ENCODE measurements around the gene HDDC3. TPM values are rescaled to one million over a fixed set of nuclear protein-coding genes. Genes with fewer than 3 reads are reported as not detected.

Gene HDDC3
- total RNA-seq, 3 donors from 2014 or later (not counting 1 experiment from before 2014, with no cell fraction given) = 11.2 to 14.5 (median 12.1) TPM

DNA sequence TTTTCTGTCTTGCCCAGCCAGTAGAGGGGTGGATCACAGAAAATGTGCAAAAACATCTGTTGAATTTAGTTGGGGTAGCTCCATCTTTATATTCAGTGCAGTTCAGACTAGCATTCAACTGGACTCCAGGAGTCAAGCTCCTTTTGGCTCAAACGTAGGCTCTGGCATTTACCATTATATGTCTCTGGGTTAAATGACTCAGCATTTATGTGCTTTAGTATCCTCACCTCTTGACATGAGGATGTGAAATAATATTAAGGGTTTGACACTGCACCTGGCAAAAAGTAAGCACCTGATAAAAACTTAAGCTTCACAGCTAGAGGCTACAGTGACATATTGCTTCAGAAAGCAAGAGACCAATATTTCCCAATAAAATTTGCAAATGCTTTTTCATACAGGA is 47.2 kb upstream of the HDDC3 start:
- Histone ChIP-seq H3K4me1 (ENCODE audit: control insufficient read depth, insufficient read depth, low read length) (no peaks in the 10 kb centered on the region), H3K27me3 (ENCODE audit: control insufficient read depth, insufficient read depth, low read length) (no peaks in the 10 kb centered on the region), H3K36me3 (ENCODE audit: control insufficient read depth, insufficient read depth, low read length) (peaks cover 2% of the 10 kb centered on the region), H3K4me3 (ENCODE audit: low read length) (no peak overlapping the region), H3K27ac (ENCODE audit: low read length) (no peak overlapping the region), H3K9me3 (ENCODE audit: control insufficient read depth, insufficient read depth, low read length) (no peaks in the 10 kb centered on the region)
- Mint-ChIP-seq H3K36me3 (no peaks in the 10 kb centered on the region), H3K9me3 (no peaks in the 10 kb centered on the region), H3K4me3 (no peak overlapping the region), H3K27ac (no peak overlapping the region), H3K4me1 (no peaks in the 10 kb centered on the region), H3K27me3 (ENCODE audit: low read depth in 2 of 2) (no peaks in the 10 kb centered on the region)
- intact Hi-C loops (cut with micrococcal nuclease) = no loop called here
- TF ChIP-seq, protein P1, sequence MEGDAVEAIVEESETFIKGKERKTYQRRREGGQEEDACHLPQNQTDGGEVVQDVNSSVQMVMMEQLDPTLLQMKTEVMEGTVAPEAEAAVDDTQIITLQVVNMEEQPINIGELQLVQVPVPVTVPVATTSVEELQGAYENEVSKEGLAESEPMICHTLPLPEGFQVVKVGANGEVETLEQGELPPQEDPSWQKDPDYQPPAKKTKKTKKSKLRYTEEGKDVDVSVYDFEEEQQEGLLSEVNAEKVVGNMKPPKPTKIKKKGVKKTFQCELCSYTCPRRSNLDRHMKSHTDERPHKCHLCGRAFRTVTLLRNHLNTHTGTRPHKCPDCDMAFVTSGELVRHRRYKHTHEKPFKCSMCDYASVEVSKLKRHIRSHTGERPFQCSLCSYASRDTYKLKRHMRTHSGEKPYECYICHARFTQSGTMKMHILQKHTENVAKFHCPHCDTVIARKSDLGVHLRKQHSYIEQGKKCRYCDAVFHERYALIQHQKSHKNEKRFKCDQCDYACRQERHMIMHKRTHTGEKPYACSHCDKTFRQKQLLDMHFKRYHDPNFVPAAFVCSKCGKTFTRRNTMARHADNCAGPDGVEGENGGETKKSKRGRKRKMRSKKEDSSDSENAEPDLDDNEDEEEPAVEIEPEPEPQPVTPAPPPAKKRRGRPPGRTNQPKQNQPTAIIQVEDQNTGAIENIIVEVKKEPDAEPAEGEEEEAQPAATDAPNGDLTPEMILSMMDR (IDR thresholded peaks at IDR 0.05) = no peak
- DNase-seq (no peak), ATAC-seq (no peak)
- 80% methylated on average over 1 of the region's 1 CpG for WGBS (ENCODE audit: insufficient coverage)

DNA sequence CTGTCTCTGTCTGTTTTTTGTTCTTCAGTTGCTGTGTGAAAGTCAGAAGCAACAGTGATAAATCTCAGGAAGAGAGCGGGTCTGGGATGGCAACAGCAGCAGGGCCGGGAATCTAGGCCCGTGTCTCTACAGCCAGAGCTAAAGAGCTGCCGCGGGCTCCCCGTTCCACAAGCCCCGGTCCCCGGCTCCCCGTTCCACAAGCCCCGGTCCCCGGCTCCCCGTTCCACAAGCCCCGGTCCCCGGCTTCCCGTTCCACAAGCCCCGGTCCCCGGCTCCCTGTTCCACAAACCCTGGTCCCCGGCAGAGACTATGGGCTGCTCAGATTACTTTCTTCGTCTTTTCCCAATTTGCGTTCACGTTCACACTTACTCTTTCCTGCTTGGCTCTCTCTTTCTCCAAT is 41.9 kb upstream of the HDDC3 start:
- H3K4me3 ChIP-seq (ENCODE audit: low read length) = no peak overlapping the region
- H3K36me3 ChIP-seq (ENCODE audit: control insufficient read depth, insufficient read depth, low read length) = peaks cover 4% of the 10 kb centered on the region
- H3K27ac Mint-ChIP-seq = no peak overlapping the region
- H3K36me3 Mint-ChIP-seq = no peaks in the 10 kb centered on the region
- H3K4me1 Mint-ChIP-seq = no peaks in the 10 kb centered on the region
- no peak for ATAC-seq
- no peak overlapping the region for H3K27ac ChIP-seq (ENCODE audit: low read length)
- H3K4me3 Mint-ChIP-seq = no peak overlapping the region
- no peaks in the 10 kb centered on the region for H3K9me3 ChIP-seq (ENCODE audit: control insufficient read depth, insufficient read depth, low read length)
- no peaks in the 10 kb centered on the region for H3K27me3 Mint-ChIP-seq (ENCODE audit: low read depth in 2 of 2)
- TF ChIP-seq, protein P1 (IDR thresholded peaks at IDR 0.05) = no peak
- H3K27me3 ChIP-seq (ENCODE audit: control insufficient read depth, insufficient read depth, low read length) = no peaks in the 10 kb centered on the region
- no peaks in the 10 kb centered on the region for H3K9me3 Mint-ChIP-seq
- H3K4me1 ChIP-seq (ENCODE audit: control insufficient read depth, insufficient read depth, low read length) = no peaks in the 10 kb centered on the region
- WGBS (ENCODE audit: insufficient coverage) = 97% methylated on average over 21 of the region's 21 CpGs
- DNase-seq = no peak
- intact Hi-C loops (cut with micrococcal nuclease) = no loop called here

DNA sequence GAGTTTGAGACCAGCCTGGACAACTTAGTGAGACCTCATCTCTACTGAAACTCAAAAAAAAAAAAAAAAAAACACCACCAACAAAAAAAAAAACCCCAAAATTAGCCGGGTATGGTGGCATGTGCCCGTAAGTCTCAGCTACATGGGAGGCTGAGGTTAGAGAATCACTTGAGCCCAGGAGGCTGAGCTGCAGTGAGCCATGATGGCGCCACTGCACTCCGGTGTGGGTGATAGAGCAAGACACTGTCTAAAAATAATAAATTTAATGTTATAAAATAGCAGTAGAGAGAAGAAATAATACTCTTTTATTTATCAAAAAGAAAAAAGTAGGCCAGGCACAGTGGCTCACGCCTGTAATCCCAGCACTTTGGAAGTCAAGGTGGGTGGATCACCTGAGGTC is 39.8 kb upstream of the HDDC3 start:
- H3K27ac Mint-ChIP-seq = no peak overlapping the region
- TF ChIP-seq, protein P1 (IDR thresholded peaks at IDR 0.05) = no peak
- Histone ChIP-seq H3K27ac (ENCODE audit: low read length) (no peak overlapping the region), H3K4me1 (ENCODE audit: control insufficient read depth, insufficient read depth, low read length) (no peaks in the 10 kb centered on the region), H3K27me3 (ENCODE audit: control insufficient read depth, insufficient read depth, low read length) (no peaks in the 10 kb centered on the region), H3K9me3 (ENCODE audit: control insufficient read depth, insufficient read depth, low read length) (no peaks in the 10 kb centered on the region), H3K36me3 (ENCODE audit: control insufficient read depth, insufficient read depth, low read length) (peaks cover 15% of the 10 kb centered on the region), H3K4me3 (ENCODE audit: low read length) (no peak overlapping the region)
- intact Hi-C loops (cut with micrococcal nuclease) = no loop called here
- no peak overlapping the region for H3K4me3 Mint-ChIP-seq
- no peaks in the 10 kb centered on the region for H3K36me3 Mint-ChIP-seq
- 94% methylated on average over 2 of the region's 5 CpGs for WGBS (ENCODE audit: insufficient coverage)
- no peak for DNase-seq
- H3K27me3 Mint-ChIP-seq (ENCODE audit: low read depth in 2 of 2) = no peaks in the 10 kb centered on the region
- ATAC-seq = no peak
- H3K9me3 Mint-ChIP-seq = no peaks in the 10 kb centered on the region
- no peaks in the 10 kb centered on the region for H3K4me1 Mint-ChIP-seq

DNA sequence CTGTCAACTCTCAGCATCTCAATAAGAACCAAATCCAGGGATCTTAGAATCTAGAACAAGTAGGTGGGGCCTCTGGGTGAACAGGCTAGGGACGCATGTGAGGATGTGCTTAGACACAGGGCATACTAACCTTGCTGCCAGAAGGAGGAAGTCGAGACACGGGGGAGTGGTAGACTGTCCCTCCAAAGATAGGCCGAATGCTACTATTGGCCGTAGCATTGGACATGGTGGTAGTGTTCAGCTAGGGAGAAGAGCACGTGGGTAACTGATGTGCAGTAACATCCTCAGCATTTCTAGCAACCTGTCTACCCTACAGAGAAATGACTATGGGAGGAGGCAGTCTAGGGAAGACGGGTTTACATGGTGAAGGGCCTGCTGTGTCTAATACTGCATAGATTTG is 37.9 kb upstream of the HDDC3 start:
- H3K27me3 Mint-ChIP-seq (ENCODE audit: low read depth in 2 of 2) = no peaks in the 10 kb centered on the region
- no peak overlapping the region for H3K4me3 Mint-ChIP-seq
- Histone ChIP-seq H3K4me3 (ENCODE audit: low read length) (no peak overlapping the region), H3K36me3 (ENCODE audit: control insufficient read depth, insufficient read depth, low read length) (peaks cover 21% of the 10 kb centered on the region), H3K9me3 (ENCODE audit: control insufficient read depth, insufficient read depth, low read length) (no peaks in the 10 kb centered on the region), H3K27me3 (ENCODE audit: control insufficient read depth, insufficient read depth, low read length) (no peaks in the 10 kb centered on the region), H3K27ac (ENCODE audit: low read length) (no peak overlapping the region), H3K4me1 (ENCODE audit: control insufficient read depth, insufficient read depth, low read length) (no peaks in the 10 kb centered on the region)
- H3K9me3 Mint-ChIP-seq = no peaks in the 10 kb centered on the region
- intact Hi-C loops (cut with micrococcal nuclease) = no loop called here
- TF ChIP-seq, protein P1 (IDR thresholded peaks at IDR 0.05) = no peak
- no peak for DNase-seq
- no peak overlapping the region for H3K27ac Mint-ChIP-seq
- WGBS (ENCODE audit: insufficient coverage) = 94% methylated on average over 6 of the region's 7 CpGs
- no peaks in the 10 kb centered on the region for H3K4me1 Mint-ChIP-seq
- no peak for ATAC-seq
- H3K36me3 Mint-ChIP-seq = no peaks in the 10 kb centered on the region

Measured in natural killer cell (primary cell).